Breast epithelium (tissue), 3 donors: ENCODE results near the gene MID1IP1.

Experiments
- CTCF ChIP-seq, 3 donors: fragments of 450-650 bp; IDR thresholded peaks; one replicate each; pipeline ENCODE4 v1.5.1; 2016 to 2017; ENCODE audit warnings: antibody characterized with exemption in 3 of 3, mild to moderate bottlenecking in 3 of 3, moderate library complexity in 3 of 3
- POLR2A ChIP-seq: fragments of 450-650 bp; IDR thresholded peaks from one replicate; pipeline ENCODE4 v1.6.1; 2016; ENCODE audit warnings: antibody characterized with exemption, mild to moderate bottlenecking, moderate library complexity
- POLR2AphosphoS5 ChIP-seq, 3 donors: sonication (generic); formaldehyde crosslinking; IDR thresholded peaks; one replicate each; pipeline ENCODE4 v1.6.1; 2017; ENCODE audit warnings: antibody characterized with exemption in 3 of 3

- TF ChIP-seq CTCF (IDR thresholded peaks at IDR 0.05) (no peak), POLR2AphosphoS5 (IDR thresholded peaks at IDR 0.05) (no peak), POLR2A (no peak)
These were observed 2.3 kb upstream of the MID1IP1 start for GRCh38 chrX:38798956-38799355.
